SK-N-MC (cell line): ENCODE measurements around the gene TIGD2.

ENCODE experiments used
- EZH2 ChIP-seq: fragments of 200-600 bp; sonication (generic); IDR thresholded peaks from one replicate; pipeline ENCODE4 v1.6.1; 2017; ENCODE audit warnings: antibody characterized with exemption
- FOXP2 ChIP-seq: optimal IDR thresholded peaks from 2 replicates; pipeline ENCODE3; 2011; ENCODE audit warnings: mild to moderate bottlenecking, moderate library complexity; ENCODE audit not compliant: insufficient read depth; ENCODE audit errors: extremely low read length, control extremely low read depth
- POLR2AphosphoS5 ChIP-seq: IDR thresholded peaks from 2 replicates; pipeline ENCODE4 v1.6.1; 2012; ENCODE audit warnings: mild to moderate bottlenecking, low read depth, low read length, borderline replicate concordance

DNA sequence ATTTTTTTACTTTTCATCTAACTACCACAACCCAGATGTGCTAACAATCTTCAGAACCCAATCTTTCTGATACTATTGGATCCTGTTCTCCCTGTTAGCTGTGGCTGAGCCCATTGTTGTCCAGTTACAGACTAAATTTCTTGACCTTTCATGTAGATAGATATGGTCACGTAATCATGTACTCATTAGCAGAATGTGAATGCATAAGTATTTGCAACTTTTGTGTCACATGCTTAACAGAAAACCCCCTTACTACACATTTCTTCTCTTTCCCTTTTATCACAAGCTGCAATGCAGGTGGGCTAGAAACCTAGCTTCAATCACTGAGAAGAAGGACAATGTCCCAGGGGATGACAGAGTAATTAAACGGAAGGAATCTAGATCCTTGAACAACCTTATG, 41.3 kb upstream of the TIGD2 start:
- TF ChIP-seq POLR2AphosphoS5 (no peak), EZH2 (no peak), FOXP2 (no peak)
